ENCODE results near the gene BCAM.
"Not testable (repeated sequence)": the region's sequence is repeated elsewhere in the genome, so short reads cannot be mapped to it uniquely, and the experiment has no call there.

The BCAM gene

DNA sequence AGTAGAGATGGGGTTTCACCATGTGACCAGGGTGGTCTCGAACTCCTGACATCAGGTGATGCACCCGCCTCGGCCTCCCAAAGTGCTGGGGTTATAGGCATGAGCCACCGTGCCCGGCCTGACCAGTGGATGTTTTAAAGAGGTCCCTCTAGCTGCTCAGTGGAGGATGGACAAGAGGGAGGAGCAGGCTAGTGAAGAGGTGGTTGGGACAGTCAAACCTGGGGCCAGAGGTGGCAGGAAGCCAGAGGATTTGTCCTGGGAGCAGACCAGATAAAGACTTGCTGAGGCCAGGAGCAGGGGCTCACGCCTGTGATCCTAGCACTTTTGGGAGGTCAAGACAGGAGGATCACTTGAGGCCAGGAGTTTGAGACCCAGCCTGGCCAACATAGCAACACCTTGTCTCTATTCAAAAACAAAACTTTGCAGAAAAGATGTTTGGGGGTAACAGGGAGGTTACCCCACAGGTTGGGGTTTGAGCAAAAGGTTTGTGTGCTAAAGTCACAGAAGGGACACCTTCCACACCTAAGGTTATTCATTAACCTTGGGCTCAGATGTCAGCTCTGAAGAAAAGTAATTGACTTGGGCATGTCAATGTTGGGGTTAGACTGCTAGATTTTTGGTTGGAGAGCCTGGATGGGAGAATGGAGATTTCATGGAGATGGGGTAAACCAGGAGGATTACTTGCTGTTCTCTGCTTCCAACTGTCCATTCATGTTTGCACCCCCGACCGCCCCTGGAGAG, 9.0 kb downstream of the BCAM start:
- DNase-seq (ENCODE audit: low spot score), result no peak

DNA sequence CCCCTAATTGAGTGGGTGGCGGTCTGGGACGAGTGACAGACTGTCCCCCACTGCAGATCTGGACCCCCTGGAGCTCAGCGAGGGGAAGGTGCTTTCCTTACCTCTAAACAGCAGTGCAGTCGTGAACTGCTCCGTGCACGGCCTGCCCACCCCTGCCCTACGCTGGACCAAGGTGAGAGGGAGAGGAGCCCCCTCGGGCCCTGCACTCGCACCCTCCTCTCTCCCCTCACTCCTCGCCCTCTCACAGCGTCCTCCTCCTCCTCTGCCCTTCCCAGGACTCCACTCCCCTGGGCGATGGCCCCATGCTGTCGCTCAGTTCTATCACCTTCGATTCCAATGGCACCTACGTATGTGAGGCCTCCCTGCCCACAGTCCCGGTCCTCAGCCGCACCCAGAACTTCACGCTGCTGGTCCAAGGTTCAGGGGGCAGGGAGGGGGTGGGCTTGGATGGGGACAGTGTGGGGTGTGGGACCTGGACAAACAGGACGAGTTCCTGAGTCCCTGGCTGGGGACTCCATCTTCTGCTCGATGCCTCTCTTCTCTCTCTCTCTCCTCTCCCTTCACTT, 9.6 kb downstream of the BCAM start:
- DNase-seq (ENCODE audit: low spot score), result no peak

DNA sequence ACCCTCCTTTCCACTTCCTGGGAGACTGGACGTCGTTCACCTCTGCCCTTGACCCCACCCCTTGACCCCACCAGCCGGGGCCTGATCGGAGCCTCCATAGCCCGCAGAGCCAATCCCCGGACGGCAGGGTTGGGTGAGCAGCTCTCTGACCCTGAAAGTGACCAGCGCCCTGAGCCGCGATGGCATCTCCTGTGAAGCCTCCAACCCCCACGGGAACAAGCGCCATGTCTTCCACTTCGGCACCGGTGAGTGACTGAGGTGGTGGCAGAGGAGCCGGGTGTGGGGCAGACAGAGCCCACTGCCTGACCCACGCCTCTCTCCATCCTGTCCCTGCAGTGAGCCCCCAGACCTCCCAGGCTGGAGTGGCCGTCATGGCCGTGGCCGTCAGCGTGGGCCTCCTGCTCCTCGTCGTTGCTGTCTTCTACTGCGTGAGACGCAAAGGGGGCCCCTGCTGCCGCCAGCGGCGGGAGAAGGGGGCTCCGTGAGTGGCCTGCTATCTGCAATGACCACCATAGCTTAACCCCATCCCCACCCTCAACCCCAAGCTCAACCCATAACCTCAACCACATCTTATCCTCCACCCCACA, 10.4 kb downstream of the BCAM start:
- DNase-seq (ENCODE audit: low spot score), result no peak

DNA sequence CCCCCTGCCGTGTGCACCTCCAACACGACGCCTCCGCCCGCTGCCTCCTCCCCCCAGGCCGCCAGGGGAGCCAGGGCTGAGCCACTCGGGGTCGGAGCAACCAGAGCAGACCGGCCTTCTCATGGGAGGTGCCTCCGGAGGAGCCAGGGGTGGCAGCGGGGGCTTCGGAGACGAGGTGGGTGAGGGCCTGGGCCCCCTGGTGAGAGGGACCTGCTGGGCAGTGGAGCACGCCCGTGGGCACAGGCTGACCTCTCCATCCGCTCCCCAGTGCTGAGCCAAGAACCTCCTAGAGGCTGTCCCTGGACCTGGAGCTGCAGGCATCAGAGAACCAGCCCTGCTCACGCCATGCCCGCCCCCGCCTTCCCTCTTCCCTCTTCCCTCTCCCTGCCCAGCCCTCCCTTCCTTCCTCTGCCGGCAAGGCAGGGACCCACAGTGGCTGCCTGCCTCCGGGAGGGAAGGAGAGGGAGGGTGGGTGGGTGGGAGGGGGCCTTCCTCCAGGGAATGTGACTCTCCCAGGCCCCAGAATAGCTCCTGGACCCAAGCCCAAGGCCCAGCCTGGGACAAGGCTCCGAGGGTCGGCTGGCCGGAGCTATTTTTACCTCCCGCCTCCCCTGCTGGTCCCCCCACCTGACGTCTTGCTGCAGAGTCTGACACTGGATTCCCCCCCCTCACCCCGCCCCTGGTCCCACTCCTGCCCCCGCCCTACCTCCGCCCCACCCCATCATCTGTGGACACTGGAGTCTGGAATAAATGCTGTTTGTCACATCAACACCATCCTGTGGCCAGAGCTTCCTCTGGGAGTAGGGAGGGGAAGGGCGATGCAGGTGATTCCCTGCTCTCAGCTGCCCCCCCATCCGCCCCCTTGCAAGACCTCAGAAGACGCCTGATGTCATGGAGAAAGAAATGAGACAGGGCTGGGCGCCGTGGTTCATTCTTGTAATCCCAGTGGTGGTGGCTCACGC, 12.0 kb downstream of the BCAM start:
- no peak for DNase-seq (ENCODE audit: low spot score)

DNA sequence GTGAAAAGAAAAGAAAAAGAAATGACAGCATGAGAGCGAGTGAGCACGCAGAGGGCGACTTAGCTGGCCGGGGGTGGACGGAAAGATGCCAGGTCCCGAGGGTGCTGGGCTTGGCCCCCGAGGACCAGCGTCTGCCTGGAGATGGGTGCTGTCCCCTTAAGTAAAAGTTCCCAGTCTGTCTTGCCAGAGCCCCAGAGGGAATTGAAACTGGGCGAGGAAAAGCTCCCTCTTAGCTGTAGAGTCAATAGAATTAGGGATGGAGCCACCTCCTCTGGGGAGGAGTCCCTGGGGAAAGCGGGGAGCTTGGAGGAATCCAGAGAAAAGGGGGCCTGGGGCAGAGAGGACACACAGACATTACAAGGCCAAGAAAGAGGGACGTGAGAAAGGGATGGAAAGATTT, 13.3 kb downstream of the BCAM start:
- DNase-seq (ENCODE audit: low spot score), result no peak

DNA sequence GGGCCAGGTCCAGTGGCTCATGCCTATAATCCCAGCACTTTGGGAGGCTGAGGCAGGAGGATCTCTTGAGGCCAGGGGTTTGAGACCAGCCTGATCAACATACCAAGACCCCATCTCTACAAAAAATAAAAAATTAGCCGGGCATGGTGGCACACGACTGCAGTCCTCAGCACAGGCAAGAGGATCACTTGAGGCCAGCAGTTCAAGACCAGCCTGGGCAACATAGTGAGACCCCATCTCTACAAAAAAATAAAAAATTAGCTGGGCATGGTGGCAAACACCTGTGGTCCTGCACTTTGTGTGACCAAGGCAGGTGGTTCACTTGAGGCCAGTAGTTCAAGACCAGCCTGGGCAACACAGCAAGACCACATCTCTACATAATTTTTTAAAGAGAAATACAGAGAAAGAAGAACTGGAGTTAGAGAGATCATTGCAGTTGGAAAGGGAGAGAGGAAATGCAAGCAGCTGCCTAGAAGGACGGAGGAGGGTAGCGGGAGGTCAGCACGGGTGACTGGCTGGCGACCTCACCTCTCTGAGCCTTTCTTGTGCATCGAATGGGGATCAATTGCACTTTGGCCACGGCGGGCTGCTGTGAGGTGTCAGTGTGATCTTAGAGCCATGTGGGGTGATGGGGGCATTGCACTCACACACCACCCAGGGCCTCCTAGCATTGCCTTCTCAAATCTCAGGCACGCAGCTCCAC, 13.9 kb downstream of the BCAM start:
- no peak for DNase-seq (ENCODE audit: low spot score)

DNA sequence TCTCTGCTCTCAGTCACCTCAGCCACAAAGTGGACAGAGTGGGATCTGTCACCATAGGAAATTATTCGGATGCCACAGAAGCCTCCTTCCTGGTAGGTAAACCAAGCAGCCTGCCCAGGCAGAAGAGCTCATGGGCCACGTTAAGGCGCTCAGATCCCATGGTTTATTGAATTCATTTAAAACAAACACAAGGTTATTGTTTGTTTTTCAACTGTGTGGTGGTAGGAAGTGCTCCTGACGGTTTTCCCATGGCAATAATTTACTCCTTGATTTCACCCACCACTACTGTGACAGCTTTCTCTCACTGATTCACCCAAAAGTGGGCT, 14.4 kb downstream of the BCAM start:
- no peak for DNase-seq (ENCODE audit: low spot score)

DNA sequence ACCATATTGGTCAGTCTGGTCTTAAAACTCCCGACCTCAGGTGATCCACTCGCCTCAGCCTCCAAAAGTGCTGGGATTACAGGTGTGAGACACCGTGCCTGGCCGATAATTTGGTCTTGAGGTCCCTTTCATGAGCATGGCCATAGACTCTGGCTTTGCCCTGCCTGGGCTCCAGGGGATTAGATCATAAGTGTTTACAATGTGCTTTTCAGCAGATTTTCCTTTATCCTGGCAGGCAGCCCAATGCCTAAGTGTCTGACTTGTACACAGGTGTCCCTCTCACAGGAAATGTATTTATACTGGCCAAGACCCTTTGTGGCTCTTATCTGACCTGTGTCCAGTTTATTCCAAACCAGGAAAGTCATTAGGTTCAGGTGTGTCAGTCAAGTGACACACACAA, 15.9 kb downstream of the BCAM start:
- DNase-seq (ENCODE audit: low spot score), result no peak

DNA sequence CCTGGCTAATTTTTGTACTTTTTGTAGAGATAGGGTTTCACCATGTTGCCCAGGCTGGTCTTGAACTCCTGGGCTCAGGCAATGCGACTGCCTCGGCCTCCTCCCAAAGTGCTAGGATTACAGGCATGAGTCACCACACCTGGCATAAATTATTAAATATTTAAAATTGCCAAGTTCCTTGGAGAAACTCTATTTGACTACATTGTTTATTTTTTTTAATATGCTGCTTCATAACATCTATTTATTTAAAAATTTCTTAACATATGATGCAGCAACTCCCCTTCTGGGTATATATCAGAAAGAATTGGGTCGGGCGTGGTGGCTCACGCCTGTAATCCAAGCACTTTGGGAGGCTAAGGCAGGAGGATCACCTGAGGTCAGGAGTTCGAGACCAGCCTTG, 24.0 kb downstream of the BCAM start:
- DNase-seq (ENCODE audit: low spot score), result not testable (repeated sequence)

DNA sequence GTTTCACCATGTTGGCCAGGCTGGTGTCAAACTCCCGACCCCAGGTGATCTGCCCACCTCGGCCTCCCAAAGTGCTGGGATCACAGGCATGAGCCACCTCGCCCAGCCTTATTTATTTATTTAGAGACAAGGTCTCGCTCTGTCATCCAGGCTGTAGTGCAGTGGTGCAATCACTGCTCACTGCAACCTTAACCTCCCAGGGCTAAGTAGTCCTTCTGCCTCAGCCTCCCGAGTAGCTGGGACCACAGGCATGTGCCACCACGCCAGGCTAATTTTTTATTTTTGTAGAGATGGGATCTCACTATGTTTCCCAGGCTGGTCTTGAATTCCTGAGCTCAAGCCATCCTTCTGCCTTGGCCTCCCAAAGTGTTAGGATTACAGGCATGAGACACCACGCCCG, 25.5 kb downstream of the BCAM start:
- DNase-seq (ENCODE audit: low spot score), result not testable (repeated sequence)

DNA sequence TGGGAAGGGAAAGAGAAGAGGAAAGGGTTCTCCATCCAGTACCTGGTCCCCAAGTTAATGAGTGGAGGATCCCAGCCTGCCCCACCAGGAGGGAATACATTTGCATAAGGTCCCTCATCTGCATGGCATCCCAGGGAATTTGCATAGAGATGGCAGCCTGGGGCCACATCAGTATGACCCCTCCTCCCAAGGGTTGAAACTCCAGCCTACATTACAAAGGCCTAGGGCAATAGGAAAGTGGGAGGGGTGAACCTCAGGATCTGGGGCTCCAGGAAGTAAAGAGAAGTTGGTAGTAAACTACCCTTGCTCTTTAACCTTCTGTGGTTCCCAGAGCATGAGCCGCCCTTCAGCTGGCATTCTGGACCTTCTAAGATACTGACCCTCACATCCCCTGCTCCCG, 30.4 kb downstream of the BCAM start:
- DNase-seq (ENCODE audit: low spot score), result no peak

DNA sequence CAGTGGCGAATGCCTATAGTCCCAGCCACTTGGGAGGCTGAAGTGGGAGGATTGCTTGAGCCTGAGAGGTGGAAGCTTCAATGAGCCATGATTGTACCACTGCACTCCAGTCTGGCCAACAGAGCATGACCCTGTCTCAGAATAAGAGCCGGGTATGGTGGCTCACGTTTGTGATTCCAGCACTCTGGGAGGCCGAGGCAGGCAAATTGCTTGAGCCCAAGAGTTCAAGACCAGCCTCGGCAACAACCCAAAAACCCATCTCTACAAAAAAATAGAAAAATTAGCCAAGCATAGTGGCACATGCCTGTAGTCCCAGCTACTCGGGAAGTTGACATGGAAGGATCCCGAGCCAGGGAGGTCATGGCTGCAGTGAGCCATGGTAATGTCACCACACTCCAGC, 31.9 kb downstream of the BCAM start:
- no peak for DNase-seq (ENCODE audit: low spot score)

DNA sequence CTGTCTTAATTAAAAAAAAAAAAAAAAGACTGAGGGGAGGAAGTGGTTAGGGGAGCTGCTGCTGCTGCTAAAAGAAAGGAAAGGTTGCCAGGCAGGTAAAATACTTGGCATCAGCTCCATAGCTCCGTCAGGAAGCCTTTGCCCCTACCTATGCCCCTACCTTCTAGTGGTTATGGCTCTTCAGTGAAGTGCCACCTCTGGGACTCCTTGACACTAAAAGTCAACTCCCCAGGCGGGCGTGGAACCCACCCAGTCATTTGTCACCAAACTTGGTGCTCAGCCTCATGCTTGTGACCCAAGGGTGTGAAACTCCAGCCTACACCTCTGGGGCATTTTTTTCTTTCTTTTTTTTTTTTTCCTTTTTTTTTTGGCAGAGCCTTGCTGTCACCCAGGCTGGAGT, 32.3 kb downstream of the BCAM start:
- no peak for DNase-seq (ENCODE audit: low spot score)

DNA sequence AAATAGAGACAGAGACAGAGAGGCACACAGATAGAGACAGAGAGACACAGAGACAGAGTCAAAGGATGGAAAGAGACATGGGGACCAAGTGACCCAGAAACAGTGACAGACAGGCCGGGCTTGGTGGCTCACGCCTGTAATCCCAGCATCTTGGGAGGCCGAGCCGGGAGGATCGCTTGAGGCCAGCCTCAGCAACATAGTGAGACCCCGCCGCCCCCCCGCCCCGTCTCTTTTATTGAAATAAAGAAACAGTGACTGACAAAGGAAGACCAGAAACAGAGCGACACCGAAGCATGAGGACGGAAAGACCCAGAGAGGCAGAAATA, 36.3 kb downstream of the BCAM start:
- DNase-seq (ENCODE audit: low spot score), result peak; percentile 19

DNA sequence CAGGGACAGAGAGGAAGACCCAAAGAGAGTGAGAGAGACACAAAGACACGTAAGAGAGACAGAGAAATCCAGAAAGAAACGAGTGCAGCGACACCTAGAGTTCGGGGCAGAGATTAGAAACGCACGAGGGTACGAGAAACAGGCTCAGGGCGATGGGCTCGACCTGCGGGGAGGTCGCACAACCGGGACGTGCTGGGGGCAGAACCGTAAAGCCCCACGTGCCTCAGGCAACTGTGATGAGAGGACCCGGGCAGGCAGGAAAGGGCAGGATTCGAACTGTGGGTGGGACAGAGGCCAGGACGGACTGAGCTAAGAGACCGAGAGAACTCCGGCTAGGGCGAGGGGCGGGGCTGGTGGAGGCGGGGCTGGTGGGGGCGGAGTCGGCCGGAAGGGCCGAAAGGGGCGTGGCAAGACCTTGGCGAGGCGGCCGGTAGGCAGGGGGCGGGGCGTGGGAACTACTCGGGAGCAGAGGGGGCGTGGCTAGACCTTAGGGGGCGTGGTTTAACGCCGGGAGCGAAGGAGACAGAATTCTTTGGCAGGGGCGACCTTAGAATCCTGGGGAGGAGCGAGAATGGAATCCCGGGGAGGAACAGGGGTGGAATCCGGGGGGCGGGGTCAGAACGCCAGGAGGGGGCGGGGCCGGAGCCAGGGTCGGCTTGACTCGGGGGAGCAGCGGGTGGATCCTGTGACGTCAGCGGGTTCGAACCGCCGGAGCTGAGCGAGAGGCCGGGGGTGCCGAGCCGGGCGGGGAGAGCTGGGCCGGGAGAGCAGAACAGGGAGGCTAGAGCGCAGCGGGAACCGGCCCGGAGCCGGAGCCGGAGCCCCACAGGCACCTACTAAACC, 36.9 kb downstream of the BCAM start, which contains the start of gene NECTIN2:
TSS of gene NECTIN2 (plus strand) at position 686 of the 843 bp plus-strand sequence. CDS start 229 bp downstream, outside the sequence.
- DNase-seq (ENCODE audit: low spot score), result peak; percentile 99

DNA sequence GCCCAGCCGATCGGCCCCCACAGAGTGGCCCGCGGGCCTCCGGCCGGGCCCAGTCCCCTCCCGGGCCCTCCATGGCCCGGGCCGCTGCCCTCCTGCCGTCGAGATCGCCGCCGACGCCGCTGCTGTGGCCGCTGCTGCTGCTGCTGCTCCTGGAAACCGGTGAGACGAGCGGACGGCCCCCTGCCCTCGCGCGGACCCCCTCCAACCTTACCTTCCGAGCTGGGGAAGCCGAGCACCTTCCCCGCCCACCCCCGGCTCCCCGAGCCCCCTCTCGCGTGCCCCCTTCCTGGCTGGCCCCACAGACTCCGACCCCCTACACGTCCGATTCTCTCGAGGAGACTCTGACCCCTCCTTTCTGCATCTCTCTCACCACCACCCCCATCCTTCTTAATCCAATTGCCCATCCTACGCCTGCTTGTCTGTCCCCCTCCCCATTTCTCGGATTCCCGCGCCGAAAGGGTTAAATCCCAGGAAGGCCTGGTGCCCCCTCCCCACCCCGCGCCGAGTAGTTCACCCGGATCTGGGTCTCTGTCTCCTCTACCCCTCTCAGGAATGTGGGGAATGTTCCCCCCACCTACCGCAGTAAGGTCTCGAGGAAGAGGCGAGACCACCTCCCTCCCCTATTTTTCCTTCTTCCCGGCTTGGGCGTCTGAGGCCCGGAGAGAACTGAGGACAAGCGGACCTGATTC, 37.7 kb downstream of the BCAM start:
- no peak for DNase-seq (ENCODE audit: low spot score)

DNA sequence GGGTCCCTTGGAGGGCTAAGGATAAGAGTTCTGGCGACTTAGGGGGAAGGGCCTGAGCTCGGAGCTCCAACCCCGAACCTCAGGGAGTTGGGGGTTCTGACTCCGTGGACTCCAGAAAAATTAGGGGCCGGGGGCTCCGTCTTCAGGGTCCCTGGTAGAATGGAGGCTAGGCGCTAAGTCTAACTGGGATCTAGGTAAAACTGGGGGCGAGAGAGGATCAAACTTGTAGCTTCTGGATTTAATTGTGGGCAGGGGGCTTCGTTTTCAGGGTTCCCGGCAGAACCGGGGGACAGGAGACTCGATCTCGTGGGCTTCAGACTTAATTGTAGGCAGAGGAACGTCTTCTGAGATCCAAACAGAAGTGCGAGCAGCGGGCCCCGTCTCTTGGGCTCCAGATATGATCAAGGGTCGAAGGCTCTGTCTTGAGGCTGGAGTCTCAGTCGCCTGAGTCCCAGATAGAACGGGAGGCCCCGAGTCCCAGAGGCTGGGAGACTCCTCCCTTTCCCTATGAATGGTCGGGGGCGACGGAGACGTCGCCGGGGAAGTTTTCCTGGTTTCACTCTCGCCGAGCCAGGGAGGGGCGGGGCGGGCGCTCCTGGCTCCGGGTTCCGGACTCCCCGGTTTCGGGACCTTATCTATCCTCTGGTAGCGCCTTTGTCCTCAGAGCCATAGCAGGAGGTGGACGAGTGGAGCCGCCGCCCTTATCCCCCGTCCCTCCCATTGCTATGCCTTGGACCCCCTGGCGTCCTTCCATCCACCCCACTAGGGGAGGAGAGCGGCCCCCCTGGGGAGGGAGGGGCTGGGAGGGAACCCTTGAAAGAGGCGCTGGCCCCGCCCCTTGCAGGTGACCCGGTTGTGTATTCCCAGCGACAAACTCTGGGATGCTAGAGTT, 38.5 kb downstream of the BCAM start:
- DNase-seq (ENCODE audit: low spot score), result peak; percentile 56

DNA sequence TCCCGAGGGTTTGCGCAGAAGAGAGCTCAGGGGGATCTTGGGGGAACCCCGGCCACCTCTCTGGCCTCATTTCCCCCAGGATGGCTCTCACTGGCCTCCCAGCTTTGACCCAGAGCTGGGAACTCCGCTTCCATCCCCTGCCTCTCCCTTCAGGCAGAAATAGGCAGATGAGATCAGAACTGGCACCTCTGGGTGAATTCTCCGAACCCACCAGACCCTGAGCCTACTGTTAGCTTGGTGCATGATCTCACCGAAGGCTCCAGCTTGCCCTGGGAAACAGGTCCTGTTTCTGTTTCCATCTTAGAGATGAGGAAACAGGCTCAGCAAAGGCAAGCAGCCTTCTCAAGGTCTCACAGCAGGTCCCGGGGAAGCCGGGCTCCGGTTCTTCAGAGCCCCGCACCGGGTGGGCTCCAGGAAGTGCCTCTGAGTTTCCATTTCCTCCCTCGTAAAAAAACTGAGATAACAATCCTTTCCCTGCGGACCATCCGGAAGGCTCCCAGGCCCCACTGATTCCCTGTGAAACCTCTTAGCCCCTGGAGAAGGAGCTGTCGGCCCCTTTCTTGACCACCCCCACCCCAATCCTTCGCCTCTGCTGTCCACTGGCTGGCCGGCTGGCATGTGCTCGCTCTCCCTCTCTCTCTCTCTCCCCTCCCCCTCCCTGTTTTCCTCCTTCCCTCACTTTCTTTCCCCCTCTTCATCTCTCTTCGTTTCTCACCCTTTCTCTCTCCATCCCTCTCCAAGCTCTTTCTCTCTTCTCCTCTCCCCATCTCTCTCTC, 39.3 kb downstream of the BCAM start:
- DNase-seq (ENCODE audit: low spot score), result no peak
